RPMI7951 (cell line): ENCODE measurements around the gene RAB6B. TPM values are rescaled to one million over a fixed set of nuclear protein-coding genes. Genes with fewer than 3 reads are reported as not detected.

Experiments
- total RNA-seq: library from RNA; depleted of rRNA; stranded (reverse); fragments of >200 nt; shearing (Covaris generic); gene quantifications from 2 replicates; pipeline ENCODE4 v1.2.3, GENCODE V29; 2014; rRNA removed

The RAB6B gene
- total RNA-seq, 1 experiment from 2014 or later, result 0.12 TPM

Other genes with a start within 250 kb of the RAB6B start
- gene TOPBP1, start 233.9 kb downstream of the RAB6B start, total RNA-seq, result 57.5 and 66.9 TPM in 2 replicates
- gene TF, start 149.5 kb downstream of the RAB6B start, total RNA-seq, result 0.96 TPM in 1 of 2 replicates, not detected in the other
- gene SRPRB, start 90.1 kb downstream of the RAB6B start, total RNA-seq, result 42.3 and 57.7 TPM in 2 replicates
- 0.39 and 0.48 TPM in 2 replicates for gene SLCO2A1, start 134.0 kb upstream of the RAB6B start, total RNA-seq